Inflammatory macrophage treated with lipopolysaccharide for 1 hour (primary cell): Measurements from ENCODE around the gene TSPYL2.

Experiments
- DNase-seq, 2 donors: peaks; one replicate each; pipeline ENCODE4 v3.0.0-alpha.2; 2020 to 2022

TSPYL2 gene

DNA sequence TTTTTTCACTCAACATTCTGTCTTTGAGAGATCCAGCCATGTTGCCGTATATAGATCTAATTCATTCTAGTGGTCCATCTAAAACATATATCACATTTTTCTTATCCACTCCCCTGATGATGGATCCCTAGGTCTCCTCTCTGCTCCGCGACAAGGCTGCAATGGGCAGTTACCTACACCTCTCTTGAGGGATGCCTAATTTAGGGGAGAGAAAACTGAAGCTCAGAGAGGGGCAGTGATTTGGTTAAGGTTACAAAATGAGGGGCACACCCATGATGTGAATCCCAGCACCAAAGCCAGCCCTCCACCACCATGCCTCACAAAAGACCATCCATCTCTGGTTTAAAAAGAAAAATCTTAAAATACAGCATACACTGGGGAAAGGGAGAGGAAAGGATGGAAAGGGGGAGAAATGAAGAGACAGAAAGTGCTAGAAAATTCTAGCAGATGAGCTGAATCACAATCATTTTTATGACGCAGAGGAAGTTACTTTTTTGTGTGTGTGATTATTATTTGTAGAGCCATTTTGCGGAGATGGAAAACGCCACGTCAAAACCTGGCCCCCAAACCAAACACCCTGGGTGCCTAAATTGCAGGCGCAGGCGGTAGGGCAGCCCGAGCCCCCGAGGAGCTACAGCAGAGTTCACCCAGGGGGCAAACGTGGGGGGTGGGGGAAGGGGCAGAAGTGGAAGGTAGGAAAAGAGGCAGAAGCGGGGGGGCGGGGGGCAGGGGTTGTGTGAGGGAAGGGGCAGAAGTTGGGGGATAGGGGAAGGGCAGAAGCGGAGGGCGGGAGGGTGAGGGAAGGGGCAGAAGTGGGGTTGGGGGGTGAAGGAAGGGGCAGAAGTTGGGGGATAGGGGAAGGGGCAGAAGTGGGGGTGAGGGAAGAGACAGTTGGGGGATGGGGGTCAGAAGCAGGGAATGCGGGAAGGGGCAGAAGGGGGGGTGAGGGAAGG is 1.3 kb upstream of the TSPYL2 start:
- no peak for DNase-seq

DNA sequence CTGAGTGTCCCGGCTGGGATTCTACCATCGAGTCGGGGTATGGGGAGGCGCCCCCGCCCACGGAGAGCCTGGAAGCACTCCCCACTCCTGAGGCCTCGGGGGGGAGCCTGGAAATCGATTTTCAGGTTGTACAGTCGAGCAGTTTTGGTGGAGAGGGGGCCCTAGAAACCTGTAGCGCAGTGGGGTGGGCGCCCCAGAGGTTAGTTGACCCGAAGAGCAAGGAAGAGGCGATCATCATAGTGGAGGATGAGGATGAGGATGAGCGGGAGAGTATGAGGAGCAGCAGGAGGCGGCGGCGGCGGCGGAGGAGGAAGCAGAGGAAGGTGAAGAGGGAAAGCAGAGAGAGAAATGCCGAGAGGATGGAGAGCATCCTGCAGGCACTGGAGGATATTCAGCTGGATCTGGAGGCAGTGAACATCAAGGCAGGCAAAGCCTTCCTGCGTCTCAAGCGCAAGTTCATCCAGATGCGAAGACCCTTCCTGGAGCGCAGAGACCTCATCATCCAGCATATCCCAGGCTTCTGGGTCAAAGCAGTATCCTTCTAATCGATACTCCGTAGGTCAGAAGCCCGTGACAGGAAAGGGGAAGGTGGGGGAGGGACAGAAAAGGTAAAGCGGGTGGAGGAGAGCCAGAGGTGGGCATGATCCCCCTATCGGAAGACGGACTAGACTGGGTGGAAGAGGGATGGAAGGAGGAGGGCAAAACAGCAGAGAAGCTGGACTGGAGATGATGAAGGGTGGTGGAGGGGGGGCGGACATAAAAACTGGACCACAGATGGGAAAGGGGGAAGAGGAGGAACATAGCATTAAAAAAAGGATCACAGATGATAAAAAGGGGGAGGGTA is 828 bp downstream of the TSPYL2 start:
- DNase-seq, result no peak

DNA sequence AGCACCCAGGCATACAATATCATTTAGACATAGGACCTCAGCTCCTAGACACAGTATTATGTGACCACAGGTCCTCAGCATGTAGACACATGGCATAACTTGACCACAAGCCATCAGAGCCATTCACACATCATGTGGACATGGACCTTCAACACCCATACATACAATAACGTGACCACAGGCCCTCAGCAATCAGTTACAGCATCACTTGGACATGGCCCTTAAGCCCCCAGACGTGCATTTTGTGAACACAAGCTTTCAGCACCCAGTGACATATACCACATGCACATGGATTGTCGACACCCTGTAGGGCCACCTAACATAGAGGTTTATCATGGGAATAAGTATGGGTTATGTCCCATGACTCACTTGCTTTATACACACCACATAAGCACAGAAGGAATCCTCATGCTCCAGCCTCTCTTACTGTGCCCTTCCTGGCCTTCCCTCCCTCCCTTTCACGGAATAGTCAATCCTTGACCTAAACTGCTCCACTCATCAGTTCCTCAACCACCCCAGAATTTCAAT is 1.9 kb downstream of the TSPYL2 start:
- no peak for DNase-seq

DNA sequence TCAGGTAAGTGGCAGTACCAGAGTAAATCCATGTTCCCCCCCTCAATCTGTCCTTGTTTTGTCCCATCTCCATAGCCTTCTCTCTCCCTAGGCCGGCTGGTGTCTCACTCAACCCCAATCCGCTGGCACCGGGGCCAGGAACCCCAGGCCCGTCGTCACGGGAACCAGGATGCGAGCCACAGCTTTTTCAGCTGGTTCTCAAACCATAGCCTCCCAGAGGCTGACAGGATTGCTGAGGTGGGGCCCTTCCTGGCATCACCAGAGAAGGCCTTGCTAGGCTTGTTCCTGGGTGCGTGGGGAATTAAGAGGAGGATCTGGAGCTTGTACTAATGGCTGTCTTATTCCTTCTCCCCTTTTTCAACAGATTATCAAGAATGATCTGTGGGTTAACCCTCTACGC is 2.7 kb downstream of the TSPYL2 start:
- DNase-seq, result no peak

DNA sequence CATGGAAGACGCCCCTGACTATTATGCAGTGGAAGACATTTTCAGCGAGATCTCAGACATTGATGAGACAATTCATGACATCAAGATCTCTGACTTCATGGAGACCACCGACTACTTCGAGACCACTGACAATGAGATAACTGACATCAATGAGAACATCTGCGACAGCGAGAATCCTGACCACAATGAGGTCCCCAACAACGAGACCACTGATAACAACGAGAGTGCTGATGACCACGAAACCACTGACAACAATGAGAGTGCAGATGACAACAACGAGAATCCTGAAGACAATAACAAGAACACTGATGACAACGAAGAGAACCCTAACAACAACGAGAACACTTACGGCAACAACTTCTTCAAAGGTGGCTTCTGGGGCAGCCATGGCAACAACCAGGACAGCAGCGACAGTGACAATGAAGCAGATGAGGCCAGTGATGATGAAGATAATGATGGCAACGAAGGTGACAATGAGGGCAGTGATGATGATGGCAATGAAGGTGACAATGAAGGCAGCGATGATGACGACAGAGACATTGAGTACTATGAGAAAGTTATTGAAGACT is 3.6 kb downstream of the TSPYL2 start:
- no peak for DNase-seq

DNA sequence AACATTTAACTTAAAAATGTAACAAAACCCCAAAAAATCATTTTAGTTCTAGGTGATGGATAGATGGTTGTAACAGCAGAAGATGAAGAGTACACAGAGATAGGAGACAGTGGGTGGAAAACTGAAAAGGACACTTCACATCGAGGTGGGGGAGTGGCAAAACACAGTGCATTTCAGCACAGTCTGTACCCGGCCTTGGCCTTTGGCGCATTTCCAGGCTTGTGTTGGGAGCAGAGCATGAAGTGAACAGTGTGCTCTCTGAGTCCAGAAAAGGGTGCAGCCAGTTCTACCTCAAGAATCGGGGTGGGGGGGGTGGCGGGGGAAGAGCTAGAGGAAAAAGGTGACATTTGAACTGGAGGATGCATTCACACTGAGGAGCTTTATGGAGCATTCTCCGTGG is 4.3 kb downstream of the TSPYL2 start:
- DNase-seq, result no peak

DNA sequence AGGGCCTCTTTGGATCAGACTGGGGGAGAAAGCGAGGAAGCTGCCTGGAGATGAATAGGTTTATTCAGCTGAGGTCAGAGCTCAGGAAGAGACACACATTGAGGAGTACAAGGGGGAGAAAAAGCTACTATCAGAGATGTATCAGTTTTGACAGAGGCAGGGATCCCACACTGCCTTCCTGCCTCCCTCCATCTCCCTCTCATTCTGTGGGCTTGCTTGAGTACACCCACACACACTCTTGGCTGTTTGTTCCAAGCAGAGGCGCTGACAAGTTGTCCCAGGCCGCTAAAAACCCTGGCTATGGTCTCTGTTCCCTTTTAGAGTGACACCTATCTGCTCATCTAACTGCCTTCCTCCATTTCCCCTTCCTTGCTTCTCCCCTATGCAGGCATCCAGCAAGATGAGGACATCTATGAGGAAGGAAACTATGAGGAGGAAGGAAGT is 5.2 kb downstream of the TSPYL2 start:
- DNase-seq, result peak in 1 of 2 donors; percentile 7

DNA sequence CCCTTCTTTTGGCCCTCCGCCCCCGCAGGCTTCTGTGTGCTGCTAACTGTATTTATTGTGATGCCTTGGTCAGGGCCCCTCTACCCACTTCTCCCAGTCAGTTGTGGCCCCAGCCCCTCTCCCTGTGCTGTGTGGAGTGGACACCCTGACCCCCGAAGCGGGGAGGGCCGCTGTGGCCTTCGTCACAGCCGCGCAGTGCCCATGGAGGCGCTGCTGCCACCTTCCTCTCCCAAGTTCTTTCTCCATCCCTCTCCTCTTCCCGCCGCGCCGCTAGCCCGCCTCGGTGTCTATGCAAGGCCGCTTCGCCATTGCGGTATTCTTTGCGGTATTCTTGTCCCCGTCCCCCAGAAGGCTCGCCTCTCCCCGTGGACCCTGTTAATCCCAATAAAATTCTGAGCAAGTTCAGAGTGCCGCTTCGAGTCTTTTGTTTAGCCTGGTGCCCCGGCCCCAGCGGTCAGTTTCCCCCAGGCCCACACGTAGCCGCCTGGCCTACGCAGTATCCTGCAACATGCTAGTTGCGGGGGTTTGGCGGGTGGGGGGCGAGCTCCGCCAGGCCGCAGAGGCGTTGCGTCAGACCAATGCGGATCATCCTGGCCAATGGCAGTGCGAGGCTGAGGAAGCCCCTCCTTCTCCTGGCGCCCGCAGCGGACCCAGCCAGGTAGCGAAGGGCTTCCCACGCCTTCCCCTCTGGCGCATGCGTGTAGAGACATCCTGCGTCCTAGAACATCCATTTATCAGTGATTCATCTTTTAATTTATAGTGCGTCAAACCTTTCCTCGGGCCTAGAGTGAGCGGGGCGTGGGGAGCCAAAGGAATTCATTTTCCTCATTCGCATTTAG is 6.2 kb downstream of the TSPYL2 start:
- DNase-seq, result no peak

DNA sequence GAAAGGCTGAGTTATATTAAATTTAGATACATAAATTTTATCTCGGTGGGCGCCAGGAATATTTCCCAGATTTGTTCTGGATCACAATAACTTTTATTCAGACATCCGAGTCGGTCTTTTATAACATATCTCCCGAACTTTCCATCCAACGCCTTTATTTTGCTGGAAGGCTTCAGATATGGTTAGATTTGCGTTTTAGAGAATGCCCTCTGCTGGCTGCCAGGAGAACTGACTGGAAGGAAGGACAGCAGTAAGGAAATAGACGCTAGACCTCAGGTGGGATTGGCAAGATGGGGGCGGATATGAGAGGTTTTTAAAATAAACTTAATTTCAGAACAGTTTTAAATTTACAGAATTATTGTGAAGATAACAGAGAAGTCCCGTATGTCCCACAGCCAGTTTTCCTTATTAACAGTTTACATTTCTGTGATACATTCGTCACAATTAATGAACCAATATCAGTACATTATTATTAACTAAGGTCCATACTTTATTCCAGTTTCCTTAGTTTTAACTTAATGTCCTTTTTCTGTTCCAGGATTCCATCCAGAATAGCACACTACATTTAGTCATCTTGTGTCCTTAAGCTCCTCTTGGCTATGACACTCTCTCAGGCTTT is 7.2 kb downstream of the TSPYL2 start:
- peak in 1 of 2 donors; percentile 28 for DNase-seq

DNA sequence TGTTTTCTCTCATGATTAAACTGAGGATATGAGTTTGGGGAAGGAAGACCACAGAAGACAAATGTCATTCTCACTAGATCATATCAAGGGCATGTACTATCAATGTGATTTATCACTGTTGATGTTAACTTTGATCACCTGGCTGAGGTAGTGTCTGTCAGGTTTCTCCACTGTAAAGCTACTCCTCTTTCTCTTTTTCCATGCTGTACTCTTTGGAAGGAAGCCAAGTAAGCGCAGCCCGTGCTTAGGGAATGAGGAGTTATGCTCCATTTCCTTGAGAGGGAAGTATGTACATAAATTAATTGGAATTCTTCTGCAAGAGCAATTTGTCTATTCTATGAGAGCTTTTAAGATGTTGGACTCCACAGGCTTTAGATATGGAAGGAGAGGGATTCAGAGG is 7.8 kb downstream of the TSPYL2 start:
- no peak for DNase-seq

DNA sequence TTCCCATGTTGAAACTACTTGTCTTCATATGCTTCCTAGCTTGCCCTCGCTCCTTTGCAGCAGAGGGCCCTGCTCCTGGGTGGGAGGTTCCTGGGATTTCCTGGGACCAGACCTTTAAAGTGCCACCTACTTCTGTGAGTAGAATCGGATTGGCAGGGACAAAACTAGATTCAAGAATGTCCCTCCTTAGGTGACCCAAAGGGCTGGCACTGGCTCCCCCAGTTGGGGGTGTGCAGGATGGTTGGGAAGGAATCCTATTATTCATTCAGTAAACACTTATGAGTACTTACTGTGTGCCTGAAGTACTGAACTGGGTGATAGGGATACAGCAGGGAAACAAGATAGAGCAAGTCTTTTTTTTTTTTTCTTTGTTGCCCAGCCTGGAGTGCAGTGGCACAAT is 9.2 kb downstream of the TSPYL2 start:
- no peak for DNase-seq

DNA sequence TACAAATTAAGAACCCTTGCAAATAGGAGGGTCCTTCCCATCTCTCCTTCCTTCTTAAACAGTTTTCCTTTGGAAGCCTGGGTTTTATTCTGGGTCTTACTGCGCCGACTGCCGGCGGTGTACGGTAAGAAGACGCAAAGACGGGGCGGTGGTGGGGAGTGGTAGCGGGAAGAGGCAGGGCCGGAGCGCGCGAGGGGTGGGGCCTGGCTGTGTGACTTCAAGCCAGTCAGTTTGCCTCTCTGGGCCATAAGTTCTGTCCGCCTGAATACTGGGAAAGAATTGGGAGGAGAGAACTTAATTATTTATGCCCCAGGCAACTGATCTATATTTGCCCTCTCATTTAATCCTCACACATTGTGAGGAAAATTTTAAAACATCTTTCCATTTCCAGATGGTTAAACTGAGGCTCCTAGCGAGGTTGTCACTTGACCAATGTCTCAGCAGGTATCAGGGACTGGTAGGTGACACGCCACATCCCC is 11.0 kb downstream of the TSPYL2 start:
- DNase-seq, result peak; percentile 59 to 69

DNA sequence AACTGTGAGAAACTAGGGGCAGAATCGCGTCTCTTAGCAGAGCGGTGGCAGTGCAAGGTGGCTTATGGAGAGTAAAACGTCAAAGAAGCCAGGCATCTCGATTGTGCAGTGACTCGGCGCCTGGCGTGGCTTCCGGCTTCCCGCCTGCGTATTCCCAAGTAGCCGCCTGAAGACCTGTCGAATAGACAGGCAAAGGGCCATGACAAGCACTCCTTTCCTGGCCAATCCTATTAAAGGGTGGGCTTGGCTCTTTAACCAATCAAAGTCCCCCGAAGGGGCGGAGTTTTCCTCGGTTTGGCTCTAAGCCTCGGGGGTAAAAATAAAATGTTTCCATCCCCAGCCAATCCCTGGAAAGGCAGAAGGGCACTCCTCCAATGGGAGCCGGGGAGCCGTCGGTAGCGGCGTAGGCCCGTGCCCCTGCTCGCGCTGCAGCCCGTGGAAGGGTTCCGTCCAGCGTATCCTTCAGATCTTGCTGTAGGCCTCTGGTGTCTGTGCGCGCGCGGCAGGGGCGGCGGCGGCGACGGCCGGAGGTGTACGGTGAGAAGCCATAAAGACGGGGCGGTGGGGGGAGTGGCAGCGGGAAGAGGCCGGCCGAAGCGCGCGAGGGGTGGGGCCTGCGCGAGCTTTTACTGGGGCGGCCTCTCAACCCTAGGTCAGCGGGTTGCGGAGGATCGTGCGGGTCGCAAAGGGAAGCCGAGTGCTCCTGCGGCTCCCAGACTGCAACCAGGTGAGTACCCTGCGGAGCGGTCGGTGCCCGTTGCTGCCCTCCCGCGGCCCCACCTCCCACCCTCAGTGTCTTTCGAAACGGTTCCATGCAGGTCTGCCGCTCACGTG is 11.8 kb downstream of the TSPYL2 start, which contains the start of gene KANTR:
KANTR (plus strand) TSS at position 395 of the 834 bp plus-strand sequence. CDS start 30,131 bp downstream, outside the sequence.
- DNase-seq, result peak; percentile 91 to 94

DNA sequence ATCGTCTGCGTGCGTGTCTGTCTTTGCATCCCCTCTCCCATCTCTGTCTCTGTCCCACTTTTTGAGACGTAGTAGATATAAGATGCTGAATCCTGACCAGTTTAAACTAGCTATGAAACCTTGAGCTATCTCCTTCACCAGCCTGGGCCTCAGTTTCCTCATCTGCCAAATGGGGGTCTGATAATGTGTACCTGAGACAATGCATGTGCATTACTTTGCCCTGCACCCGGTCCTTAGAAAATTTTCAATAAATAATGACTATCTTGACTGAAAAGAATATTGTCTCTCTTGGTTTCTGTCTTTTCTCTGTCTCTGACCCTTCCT is 12.4 kb downstream of the TSPYL2 start:
- DNase-seq, result no peak

DNA sequence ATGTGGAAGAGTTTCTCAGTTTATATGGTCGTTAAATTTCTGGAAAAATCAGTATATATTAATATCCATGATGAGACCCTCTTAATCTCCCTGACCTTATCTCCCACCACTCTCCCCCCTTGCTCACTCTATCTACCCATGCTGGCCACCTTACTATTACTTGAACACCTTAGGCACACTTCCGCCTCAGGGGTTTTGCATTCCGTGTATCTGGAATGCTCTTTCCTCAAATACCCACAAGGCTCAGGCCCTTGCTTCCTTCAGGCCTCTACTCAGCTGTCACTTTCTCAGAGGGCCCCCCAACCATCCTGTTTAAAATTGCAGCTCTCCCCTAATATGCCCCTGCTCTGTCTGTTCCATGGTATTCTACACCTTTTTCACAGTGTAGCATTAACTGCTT is 13.6 kb downstream of the TSPYL2 start:
- no peak for DNase-seq

DNA sequence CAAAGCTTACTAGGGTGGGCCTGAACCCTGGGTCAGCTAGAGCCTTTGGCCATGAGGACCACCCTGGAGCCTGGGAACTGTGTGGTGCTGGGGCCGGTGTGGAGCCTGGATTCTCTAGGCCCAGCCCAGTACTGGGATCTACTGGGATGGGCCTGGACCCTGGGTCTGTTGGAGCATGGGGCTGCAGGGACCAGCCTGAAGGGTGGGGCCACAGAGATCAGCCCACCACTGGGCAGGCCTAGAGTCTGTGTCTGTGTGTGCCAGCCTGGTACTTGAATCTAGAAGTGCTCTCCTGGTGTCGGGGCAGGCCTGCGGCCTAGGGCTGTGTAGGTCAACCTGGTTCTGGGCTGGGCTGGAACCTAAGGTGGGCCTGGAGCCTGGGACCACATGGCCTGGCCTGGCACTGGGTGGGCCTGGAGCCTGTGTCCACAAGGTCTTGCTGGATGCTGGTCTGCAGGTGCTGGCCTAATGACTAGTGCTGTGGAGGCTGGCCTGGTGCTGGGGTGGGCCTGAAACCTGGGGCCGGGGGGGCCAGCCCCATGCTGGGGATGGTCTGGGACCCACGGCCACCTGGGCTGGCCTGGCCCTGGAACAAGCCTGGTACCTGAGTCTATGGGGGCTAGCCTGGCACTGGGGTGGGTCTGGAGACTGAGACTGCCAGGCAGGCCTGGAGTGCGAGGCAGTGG is 32.8 kb downstream of the TSPYL2 start:
- no peak for DNase-seq

DNA sequence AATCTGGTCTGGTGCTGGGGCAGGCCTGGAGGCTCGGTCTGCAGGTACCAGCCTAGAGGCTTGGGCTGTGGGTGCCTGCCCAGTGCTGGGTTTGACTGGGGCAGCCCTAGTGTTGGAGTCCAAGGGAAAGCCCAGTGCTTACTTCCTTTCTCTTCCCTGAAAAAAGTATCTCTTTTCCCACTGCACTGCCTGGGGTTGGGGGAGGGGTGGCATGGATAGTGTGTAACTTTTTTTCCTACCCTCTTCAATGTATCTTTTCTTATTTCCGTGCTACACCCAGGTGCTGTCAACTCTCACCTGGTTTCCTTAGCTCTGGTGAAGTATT is 33.3 kb downstream of the TSPYL2 start:
- DNase-seq, result no peak

DNA sequence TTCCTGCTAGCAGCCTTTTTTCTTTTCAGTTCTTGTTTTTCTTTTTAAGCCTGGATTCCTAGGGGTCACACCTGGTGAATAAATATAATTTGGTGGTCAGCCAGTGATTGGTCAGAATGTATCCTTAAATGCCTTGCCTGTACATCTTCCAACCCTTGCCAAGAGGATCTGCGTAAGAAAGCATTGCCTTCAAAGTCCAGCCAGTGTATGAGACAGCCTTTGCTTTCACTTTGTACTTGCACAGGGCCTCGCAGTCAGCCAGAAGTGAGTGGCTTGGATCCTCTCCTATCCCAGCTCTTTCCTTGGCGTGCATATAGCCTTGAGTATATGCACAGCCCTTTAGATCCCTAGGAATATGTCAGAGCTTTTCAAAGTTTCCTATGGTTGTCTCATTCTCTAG is 33.9 kb downstream of the TSPYL2 start:
- DNase-seq, result no peak

DNA sequence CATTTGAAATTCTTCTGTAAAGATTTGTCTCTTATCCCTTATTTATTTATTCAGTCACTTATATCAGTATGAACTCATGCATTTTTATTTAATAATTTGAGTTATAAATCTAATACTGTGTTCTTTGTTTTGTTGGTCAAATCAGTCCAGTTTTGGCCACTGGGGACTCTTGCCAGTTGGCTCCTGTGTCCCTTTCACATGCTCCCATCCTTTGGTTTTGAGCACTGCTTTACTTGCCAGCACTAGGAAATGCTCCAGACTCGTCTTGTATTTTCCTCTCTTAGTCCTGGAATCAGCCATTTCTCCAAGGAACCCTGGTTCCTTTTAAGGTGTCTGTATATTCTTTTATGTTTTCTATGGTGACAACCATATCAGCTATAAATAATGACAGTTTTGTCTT is 39.8 kb downstream of the TSPYL2 start:
- DNase-seq, result no peak

DNA sequence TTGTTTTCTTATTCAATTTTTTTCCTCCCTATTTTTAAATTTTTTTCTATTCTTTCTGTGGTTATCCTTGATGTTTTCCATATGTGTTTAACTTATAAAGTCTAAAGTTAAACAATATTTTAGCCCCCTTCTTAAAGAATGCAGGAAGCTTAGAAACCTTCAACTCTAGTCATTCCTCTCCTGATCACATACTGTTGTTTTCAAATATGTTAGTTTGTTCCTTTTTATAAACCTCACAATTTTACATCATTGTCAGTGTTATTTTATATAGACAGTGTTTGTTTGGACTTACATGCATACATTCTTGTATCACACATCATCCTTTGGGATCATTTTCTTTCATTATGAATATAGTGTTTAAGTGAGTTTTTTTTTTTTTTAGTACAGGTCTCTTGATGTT is 43.3 kb downstream of the TSPYL2 start:
- DNase-seq, result no peak
